LNCAP (cell line): ENCODE measurements around the gene SVOP.

Source experiments
- TF ChIP-seq, protein P1 (sequence below): fragments of 450-650 bp; IDR thresholded peaks from 2 replicates; pipeline ENCODE4 v1.5.1; 2017; ENCODE audit warnings: mild to moderate bottlenecking

Gene SVOP

DNA sequence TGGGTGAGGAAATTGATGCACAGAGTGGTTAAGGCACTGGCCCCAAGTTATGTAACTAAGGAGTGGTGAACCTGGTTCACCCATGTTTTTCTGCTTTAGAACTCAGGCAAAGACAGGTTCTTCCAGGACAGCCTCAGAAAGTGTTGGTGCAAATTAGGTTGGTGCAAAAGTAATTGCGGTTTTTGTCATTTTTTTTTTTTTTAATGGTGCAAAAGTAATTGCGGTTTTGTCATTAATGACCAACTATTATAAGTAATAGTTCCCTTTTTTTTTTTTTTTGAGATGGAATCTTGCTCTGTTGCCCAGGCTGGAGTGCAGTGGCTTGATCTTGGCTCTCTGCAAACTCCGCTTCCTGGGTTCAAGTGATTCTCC, 158.3 kb downstream of the SVOP start:
- TF ChIP-seq, protein P1, sequence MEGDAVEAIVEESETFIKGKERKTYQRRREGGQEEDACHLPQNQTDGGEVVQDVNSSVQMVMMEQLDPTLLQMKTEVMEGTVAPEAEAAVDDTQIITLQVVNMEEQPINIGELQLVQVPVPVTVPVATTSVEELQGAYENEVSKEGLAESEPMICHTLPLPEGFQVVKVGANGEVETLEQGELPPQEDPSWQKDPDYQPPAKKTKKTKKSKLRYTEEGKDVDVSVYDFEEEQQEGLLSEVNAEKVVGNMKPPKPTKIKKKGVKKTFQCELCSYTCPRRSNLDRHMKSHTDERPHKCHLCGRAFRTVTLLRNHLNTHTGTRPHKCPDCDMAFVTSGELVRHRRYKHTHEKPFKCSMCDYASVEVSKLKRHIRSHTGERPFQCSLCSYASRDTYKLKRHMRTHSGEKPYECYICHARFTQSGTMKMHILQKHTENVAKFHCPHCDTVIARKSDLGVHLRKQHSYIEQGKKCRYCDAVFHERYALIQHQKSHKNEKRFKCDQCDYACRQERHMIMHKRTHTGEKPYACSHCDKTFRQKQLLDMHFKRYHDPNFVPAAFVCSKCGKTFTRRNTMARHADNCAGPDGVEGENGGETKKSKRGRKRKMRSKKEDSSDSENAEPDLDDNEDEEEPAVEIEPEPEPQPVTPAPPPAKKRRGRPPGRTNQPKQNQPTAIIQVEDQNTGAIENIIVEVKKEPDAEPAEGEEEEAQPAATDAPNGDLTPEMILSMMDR: no peak

DNA sequence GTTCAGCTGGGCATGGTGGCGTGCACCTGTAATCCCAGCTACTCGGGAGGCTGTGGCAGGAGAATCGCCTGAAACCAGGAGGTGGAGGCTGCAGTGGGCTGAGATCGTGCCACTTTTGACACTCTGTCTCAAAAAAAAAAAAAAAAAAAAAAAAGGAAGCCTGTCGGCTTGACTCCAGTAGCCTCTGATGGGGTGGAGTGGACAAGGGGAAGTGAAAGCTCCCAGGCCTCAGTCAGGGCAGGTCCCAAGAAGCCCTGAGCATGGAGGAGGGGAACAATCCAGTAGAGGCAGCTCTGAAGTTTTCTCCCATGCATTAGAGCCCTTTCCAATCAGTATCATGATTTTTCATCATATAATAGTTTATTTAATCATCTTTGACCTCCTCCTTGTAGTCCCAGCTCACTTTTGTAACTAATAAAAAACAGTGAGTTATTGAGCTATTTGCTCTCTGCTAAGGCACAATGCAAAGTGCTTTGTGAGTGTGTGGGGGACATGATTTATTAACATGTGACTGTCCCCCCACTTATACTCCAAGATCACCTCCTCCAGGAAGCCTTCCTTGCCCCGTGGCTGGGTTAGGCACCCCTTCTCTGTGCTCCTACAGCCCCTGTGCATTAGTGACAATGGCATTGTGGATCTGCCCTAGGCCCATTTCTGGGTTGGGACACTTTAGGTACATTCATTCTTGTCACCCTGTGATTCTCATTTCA, 158.8 kb downstream of the SVOP start:
- TF ChIP-seq, protein P1: no peak

DNA sequence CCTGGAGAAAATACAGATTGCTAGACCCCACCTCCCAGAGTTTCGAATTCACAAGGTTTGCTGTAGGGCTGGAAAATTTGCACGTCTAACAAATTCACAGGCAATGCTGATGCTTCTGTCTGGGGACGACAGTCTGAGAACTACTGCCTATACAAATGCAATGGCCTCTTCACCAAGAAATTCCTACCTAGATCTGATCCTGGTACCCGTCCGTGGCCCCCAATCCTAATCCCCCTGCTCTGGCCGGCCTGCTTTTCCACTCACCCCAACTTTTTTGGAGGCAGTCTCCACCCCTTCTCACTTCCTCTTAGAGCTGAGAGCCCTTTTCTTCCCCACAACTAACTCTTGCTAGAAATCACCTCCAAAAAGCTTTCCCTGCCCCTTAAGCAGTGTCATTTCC, 160.4 kb downstream of the SVOP start:
- TF ChIP-seq, protein P1: no peak

DNA sequence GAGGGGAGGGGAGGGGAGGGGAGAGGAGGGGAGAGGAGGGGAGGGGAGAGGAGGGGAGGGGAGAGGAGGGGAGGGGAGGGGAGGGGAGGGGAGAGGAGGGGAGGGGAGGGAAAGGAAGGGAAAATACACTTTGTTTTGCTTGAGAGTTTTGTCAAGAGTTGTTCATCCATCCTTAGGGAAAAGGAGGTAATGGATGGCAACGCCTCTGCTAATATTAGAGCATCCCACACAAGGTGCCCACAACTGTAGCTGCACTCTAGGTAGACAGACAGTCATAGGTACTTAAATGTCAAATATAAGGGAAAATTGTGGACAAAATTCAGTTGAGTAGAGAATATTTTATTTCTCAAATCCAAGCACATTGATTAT, 161.0 kb downstream of the SVOP start:
- TF ChIP-seq, protein P1: no peak

DNA sequence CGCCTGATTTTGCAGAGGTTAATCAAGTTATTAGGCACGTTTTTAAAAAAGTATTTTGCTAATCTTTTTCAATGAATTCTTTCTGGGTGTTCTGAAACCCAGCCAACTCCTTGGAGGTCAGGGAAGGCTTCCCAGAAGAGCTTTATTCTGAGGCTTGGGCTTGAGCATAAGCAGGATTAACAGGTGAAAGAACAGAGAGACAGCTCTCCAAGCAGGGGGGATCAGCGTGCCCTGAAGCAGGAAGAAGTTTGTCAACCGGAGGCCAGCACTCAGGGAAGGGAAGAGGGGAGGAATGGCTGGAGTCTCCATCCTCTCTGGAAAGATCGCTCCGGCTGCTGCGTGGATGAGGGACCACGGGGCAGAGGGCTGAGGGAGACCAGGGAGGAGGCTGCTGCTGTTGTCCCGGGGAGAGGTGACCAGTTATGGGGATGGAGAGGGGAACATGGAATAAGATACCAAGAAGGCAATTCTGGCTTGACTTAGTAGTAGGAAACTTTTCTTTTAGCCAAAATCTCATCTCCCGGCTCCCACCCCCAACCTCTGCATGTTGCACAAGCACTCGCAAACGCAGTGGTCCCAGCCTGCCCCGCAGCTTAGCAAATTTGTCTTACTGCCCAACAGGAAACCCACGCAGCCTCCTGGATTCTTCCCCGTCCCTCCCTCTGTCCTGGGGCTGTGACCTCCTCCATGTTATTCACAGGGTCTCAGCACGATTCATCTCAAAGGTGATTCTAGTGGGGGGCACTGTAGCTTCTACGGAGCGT, 162.4 kb downstream of the SVOP start:
- TF ChIP-seq, protein P1: no peak
